HT-29 (cell line): ENCODE measurements around the gene LCE2D. TPM values are rescaled to one million over a fixed set of nuclear protein-coding genes. Genes with fewer than 3 reads are reported as not detected.

Experiments used
- DNase-seq: peaks from one replicate; pipeline ENCODE4 v3.0.0-alpha.2; 2015; ENCODE audit warnings: low spot score
- small RNA-seq: library from RNA; depleted of rRNA; stranded (forward); fragments of <200 nt; gene quantifications from one replicate; pipeline ENCODE3, GENCODE V24; 2014
- total RNA-seq: library from RNA; depleted of rRNA; stranded (reverse); fragments of >200 nt; shearing (Covaris generic); gene quantifications from 2 replicates; pipeline ENCODE4 v1.2.3, GENCODE V29; 2014; rRNA removed

Gene LCE2D
- total RNA-seq, 1 experiment from 2014 or later = not detected

DNA sequence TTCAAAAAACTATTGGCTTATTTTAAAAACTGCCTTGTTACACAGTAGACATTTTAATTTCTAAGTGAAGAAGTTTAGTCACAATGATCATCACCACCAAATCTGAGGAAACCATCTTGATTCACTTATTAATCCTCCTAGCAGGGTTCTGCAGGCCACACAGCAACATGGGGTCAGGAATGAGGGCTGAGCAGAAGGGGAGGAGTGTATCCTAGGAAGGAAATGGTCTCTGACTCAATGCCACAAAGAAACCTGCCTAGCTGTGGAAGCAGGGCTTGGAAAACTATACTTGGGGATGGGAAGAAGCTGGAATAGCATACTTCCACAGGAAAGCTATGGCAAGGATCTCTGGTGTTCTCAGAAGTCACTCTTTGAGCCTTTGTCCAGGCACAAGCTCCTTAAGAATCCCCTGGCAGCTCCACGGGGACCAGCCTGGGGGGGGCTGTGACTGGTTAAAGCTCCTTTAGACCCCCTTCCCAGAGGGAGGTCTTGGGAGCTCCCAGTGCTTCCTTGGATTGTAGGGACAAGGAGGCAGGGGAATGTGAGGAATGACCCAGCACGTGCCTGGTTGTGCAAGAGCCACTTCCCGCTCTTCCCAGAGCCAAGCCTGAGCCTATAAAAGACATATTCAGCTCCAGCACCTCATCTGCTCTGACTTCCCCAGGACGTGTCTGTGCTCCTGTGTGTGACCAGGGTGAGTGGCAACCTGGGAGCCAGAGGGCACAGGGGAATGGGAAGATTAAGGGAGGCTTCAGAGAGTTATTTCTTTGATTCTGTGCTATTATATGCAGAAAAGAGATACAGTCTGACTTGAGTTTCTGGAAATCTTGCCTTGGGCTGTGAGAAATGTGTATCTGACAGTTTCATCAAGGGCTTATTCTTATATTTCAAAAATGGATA lies 34.8 kb downstream of the LCE2D start, which contains the start of gene LCE2A:
Gene LCE2A (plus strand): TSS at position 645 of the 900 bp plus-strand sequence. CDS start 557 bp downstream, outside the sequence.
- no peak for DNase-seq

GRCh38 chr1:152699746-152700145 lies 36.6 kb downstream of the LCE2D start:
- DNase-seq = no peak

GRCh38 chr1:152707860-152708259 lies 44.7 kb downstream of the LCE2D start, which contains the start of gene LCE4A:
TSS of gene LCE4A (plus strand) at chr1:152708160. CDS start at chr1:152709076, 916 bp downstream.
- no peak for DNase-seq

Small RNAs within 50 kb of the gene (small RNA-seq; reads per million reads assigned to genes)
- gene LCE3A = not detected
- not detected for gene LCE3B

Other genes with a start within 250 kb of the LCE2D start
- gene CRNN, start 249.1 kb upstream of the LCE2D start, total RNA-seq = not detected in 2 replicates
- gene LCE5A, start 152.6 kb upstream of the LCE2D start, total RNA-seq = not detected in 2 replicates
- gene CRCT1, start 148.9 kb upstream of the LCE2D start, total RNA-seq = 0.15 TPM in 1 of 2 replicates, not detected in the other
- not detected in 2 replicates for gene LCE3E, start 96.6 kb upstream of the LCE2D start, total RNA-seq
- not detected in 2 replicates for gene LCE3D, start 82.9 kb upstream of the LCE2D start, total RNA-seq
- not detected in 2 replicates for gene LCE3C, start 63.1 kb upstream of the LCE2D start, total RNA-seq
- gene LCE3B, start 49.6 kb upstream of the LCE2D start, total RNA-seq = not detected in 2 replicates
- gene LCE3A, start 40.3 kb upstream of the LCE2D start, total RNA-seq = not detected in 2 replicates
- not detected in 2 replicates for gene LCE2C, start 11.9 kb downstream of the LCE2D start, total RNA-seq
- gene LCE2B, start 22.7 kb downstream of the LCE2D start, total RNA-seq = not detected in 2 replicates
- gene LCE2A, start 35.0 kb downstream of the LCE2D start, total RNA-seq = not detected in 2 replicates
- not detected in 2 replicates for gene LCE4A, start 44.8 kb downstream of the LCE2D start, total RNA-seq
- not detected in 2 replicates for gene KPRP, start 94.6 kb downstream of the LCE2D start, total RNA-seq
- gene LCE1F, start 111.8 kb downstream of the LCE2D start, total RNA-seq = not detected in 2 replicates
- 3.0 and 5.2 TPM in 2 replicates for gene LCE1E, start 122.9 kb downstream of the LCE2D start, total RNA-seq
- not detected in 2 replicates for gene LCE1D, start 133.3 kb downstream of the LCE2D start, total RNA-seq
- gene LCE1C, start 143.3 kb downstream of the LCE2D start, total RNA-seq = not detected in 2 replicates
- not detected in 2 replicates for gene LCE1B, start 148.6 kb downstream of the LCE2D start, total RNA-seq
- not detected in 2 replicates for gene LCE1A, start 164.1 kb downstream of the LCE2D start, total RNA-seq
- gene LCE6A, start 179.5 kb downstream of the LCE2D start, total RNA-seq = not detected in 2 replicates
- gene LCE7A, start 196.6 kb downstream of the LCE2D start, total RNA-seq = not detected in 2 replicates
- not detected in 2 replicates for gene SMCP, start 214.9 kb downstream of the LCE2D start, total RNA-seq
- gene IVL, start 245.2 kb downstream of the LCE2D start, total RNA-seq = 2.0 and 2.2 TPM in 2 replicates